HepG2 (cell line): Measurements from ENCODE around the gene GADD45B. TPM values are rescaled to one million over a fixed set of nuclear protein-coding genes. Genes with fewer than 3 reads are reported as not detected.

ENCODE experiments used
- ATAC-seq: fragments of 200-7000 bp; cut with Tn5 transposase; 3 replicates; pipeline ENCODE4 v1.9.1; 2020; ENCODE audit warnings: mild to moderate bottlenecking, moderate library complexity
- BruUV-seq: library from RNA; stranded (reverse); fragments of 400-500 nt; replicated peaks from 2 replicates; lab custom pipeline; 2021; lab: Mats Ljungman, UMichigan
- CTCF ChIA-PET: fragments of 300-600 bp; formaldehyde crosslinking; extraction: SDS; loops from one replicate; lab custom pipeline; 2021; ENCODE audit warnings: low total read pairs, inconsistent platforms, low intra/inter-chr PET ratio; lab: Yijun Ruan, JAX
- POLR2A ChIA-PET: fragments of 350-600 bp; sonication (Branson Sonifier 250); formaldehyde crosslinking; loops from one replicate; lab custom pipeline; 2020; ENCODE audit warnings: antibody characterized with exemption, inconsistent platforms; lab: Yijun Ruan, JAX
- DNase-seq: peaks from one replicate; pipeline ENCODE4 v3.0.0-alpha.2; 2015; ENCODE audit warnings: low spot score
- FAIRE-seq: peaks from 3 replicates; lab custom pipeline; 2011; peaks lifted over from hg19 to GRCh38; lab: Jason Lieb, UNC
- H2AFZ ChIP-seq: one replicate; pipeline ENCODE4 v1.6.1; 2011; ENCODE audit warnings: low read length, inconsistent platforms
- H3K27ac ChIP-seq: fragments of 300-600 bp; 3 replicates; pipeline ENCODE4 v1.8.0; 2011; ENCODE audit warnings: mixed run types, mild to moderate bottlenecking, mixed read lengths, low read length, inconsistent platforms; ENCODE audit not compliant: insufficient read depth; ENCODE audit errors: extremely low read length
- H3K27me3 ChIP-seq, 2 experiments: fragments of 200-600 bp in 1 of 2; 2 replicates in 1 of 2; 3 replicates in 1 of 2; pipeline versions ENCODE4 v1.6.0 to v1.8.0; 2011; ENCODE audit warnings: low read length in 2 of 2, mild to moderate bottlenecking in 2 of 2, moderate library complexity in 2 of 2, inconsistent platforms in 1 of 2; ENCODE audit not compliant: insufficient read depth in 2 of 2, control insufficient read depth in 1 of 2
- H3K36me3 ChIP-seq, 2 experiments: fragments of 200-600 bp in 1 of 2; replicated peaks in 1 of 2; 2 replicates in 1 of 2; 3 replicates in 1 of 2; pipeline versions ENCODE4 v1.5.1 to v1.8.0; 2011; ENCODE audit warnings: low read length in 2 of 2, inconsistent platforms in 1 of 2; ENCODE audit not compliant: insufficient read depth in 2 of 2, control insufficient read depth in 1 of 2
- H3K4me1 ChIP-seq: 2 replicates; pipeline ENCODE4 v1.5.1; 2012; ENCODE audit warnings: low read length, inconsistent platforms; ENCODE audit not compliant: insufficient read depth
- H3K4me2 ChIP-seq: 2 replicates; pipeline ENCODE4 v1.6.0; 2011; ENCODE audit warnings: low read depth, low read length, inconsistent platforms
- H3K4me3 ChIP-seq, 3 experiments: fragments of 200-600 bp in 1 of 3; sonication (generic), shearing (Covaris generic) in 1 of 3; replicated peaks in 1 of 3; 2 replicates each; pipeline ENCODE4 v1.5.1; 2011 to 2016; ENCODE audit warnings: low read length in 3 of 3, inconsistent platforms in 2 of 3, low read depth in 2 of 3, mild to moderate bottlenecking in 2 of 3, control low read depth in 1 of 3, mixed read lengths in 1 of 3; ENCODE audit not compliant: insufficient read depth in 1 of 3
- H3K79me2 ChIP-seq: one replicate; pipeline ENCODE4 v1.6.1; 2011; ENCODE audit warnings: low read length, inconsistent platforms; ENCODE audit not compliant: insufficient read depth
- H3K9ac ChIP-seq: 2 replicates; pipeline ENCODE4 v1.6.0; 2011; ENCODE audit warnings: mild to moderate bottlenecking, low read depth, low read length, inconsistent platforms; ENCODE audit not compliant: insufficient read depth
- H3K9me3 ChIP-seq: 2 replicates; pipeline ENCODE4 v1.5.1; 2012; ENCODE audit warnings: mild to moderate bottlenecking, low read length
- H4K20me1 ChIP-seq: 2 replicates; pipeline ENCODE4 v1.6.0; 2011; ENCODE audit warnings: inconsistent platforms, mild to moderate bottlenecking, low read length, moderate library complexity; ENCODE audit not compliant: insufficient read depth
- ATF2 ChIP-seq: sonication (generic); formaldehyde crosslinking; IDR thresholded peaks from 2 replicates; pipeline ENCODE4 v1.4.0; 2020; ENCODE audit warnings: missing genetic modification reagents
- ATF3 ChIP-seq: sonication (generic); formaldehyde crosslinking; IDR thresholded peaks from 2 replicates; pipeline ENCODE4 v1.4.0; 2020; ENCODE audit warnings: missing genetic modification reagents
- CBFB ChIP-seq: sonication (generic); formaldehyde crosslinking; IDR thresholded peaks from 2 replicates; pipeline ENCODE4 v1.4.0; 2020; ENCODE audit warnings: missing genetic modification reagents
- CBX5 ChIP-seq: sonication (generic); formaldehyde crosslinking; IDR thresholded peaks from 2 replicates; pipeline ENCODE4 v1.4.0; 2020; ENCODE audit warnings: missing genetic modification reagents, borderline replicate concordance
- HOXA5 ChIP-seq: sonication (generic); formaldehyde crosslinking; IDR thresholded peaks from 2 replicates; pipeline ENCODE4 v1.4.0; 2020; ENCODE audit warnings: missing genetic modification reagents
- MTERF4 ChIP-seq: sonication (generic); formaldehyde crosslinking; IDR thresholded peaks from 2 replicates; pipeline ENCODE4 v1.8.0; 2023; ENCODE audit warnings: mild to moderate bottlenecking, missing genetic modification reagents
- NBN ChIP-seq: fragments of 450-650 bp; conservative IDR thresholded peaks from 2 replicates; pipeline ENCODE4 v1.6.1; 2017
- NFE2L1 ChIP-seq: sonication (generic); formaldehyde crosslinking; IDR thresholded peaks from 2 replicates; pipeline ENCODE4 v1.4.0; 2020; ENCODE audit warnings: missing genetic modification reagents, mild to moderate bottlenecking, borderline replicate concordance
- NR0B2 ChIP-seq: sonication (generic); formaldehyde crosslinking; IDR thresholded peaks from 2 replicates; pipeline ENCODE4 v1.4.0; 2020; ENCODE audit warnings: mild to moderate bottlenecking, missing genetic modification reagents
- NR2C2 ChIP-seq: sonication (generic); formaldehyde crosslinking; IDR thresholded peaks from 2 replicates; pipeline ENCODE4 v1.4.0; 2020; ENCODE audit warnings: missing genetic modification reagents, mild to moderate bottlenecking, moderate library complexity, borderline replicate concordance
- PAX8 ChIP-seq: sonication (generic); formaldehyde crosslinking; IDR thresholded peaks from 2 replicates; pipeline ENCODE4 v1.8.0; 2022; ENCODE audit warnings: mild to moderate bottlenecking, missing genetic modification reagents, borderline replicate concordance
- RNF2 ChIP-seq: fragments of 450-650 bp; conservative IDR thresholded peaks from 2 replicates; pipeline ENCODE4 v1.6.1; 2016; ENCODE audit warnings: low read depth
- SOX5 ChIP-seq: IDR thresholded peaks from 2 replicates; pipeline ENCODE4 v1.6.1; 2016; ENCODE audit warnings: borderline replicate concordance
- SSRP1 ChIP-seq: IDR thresholded peaks from 2 replicates; pipeline ENCODE4 v1.6.1; 2016; ENCODE audit warnings: control low read depth
- YEATS4 ChIP-seq: sonication (generic); formaldehyde crosslinking; IDR thresholded peaks from 2 replicates; pipeline ENCODE4 v1.4.0; 2020; ENCODE audit warnings: missing genetic modification reagents, borderline replicate concordance
- ZNF234 ChIP-seq: sonication (generic); formaldehyde crosslinking; conservative IDR thresholded peaks from 2 replicates; pipeline ENCODE4 v1.5.1; 2020; ENCODE audit warnings: mild to moderate bottlenecking, missing genetic modification reagents
- ZNF414 ChIP-seq: sonication (generic); formaldehyde crosslinking; IDR thresholded peaks from 2 replicates; pipeline ENCODE4 v1.5.0; 2020; ENCODE audit warnings: missing genetic modification reagents
- ZNF614 ChIP-seq: IDR thresholded peaks from 2 replicates; pipeline ENCODE4 v1.6.1; 2018; ENCODE audit warnings: missing biosample characterization, missing genetic modification reagents, inconsistent platforms, borderline replicate concordance
- ZNF7 ChIP-seq: IDR thresholded peaks from 2 replicates; pipeline ENCODE4 v1.6.1; 2016; ENCODE audit warnings: missing biosample characterization, missing genetic modification reagents
- ZNF724P ChIP-seq: sonication (generic); formaldehyde crosslinking; IDR thresholded peaks from 2 replicates; pipeline ENCODE4 v1.8.0; 2022; ENCODE audit warnings: missing genetic modification reagents, borderline replicate concordance
- WGBS: methylation state at CpG from one replicate; pipeline ENCODE4 v1.1.6; 2017; ENCODE audit warnings: low lambda C conversion rate; 5-methylcytosine and 5-hydroxymethylcytosine counted together
- in situ Hi-C: cut with HindIII; loops from 2 replicates; pipeline ENCODE4 v1.10.0; 2017; ENCODE audit warnings: low pct_unique_long_range_greater_than_20kb; ENCODE audit not compliant: extremely low pct_ligation_motif_present
- intact Hi-C: fragments of 100-400 bp; cut with micrococcal nuclease; formaldehyde crosslinking; loops from one replicate; pipeline ENCODE4 v1.10.0; 2022; ENCODE audit not compliant: unreplicated experiment
- polyA plus RNA-seq, 8 experiments: library from polyadenylated mRNA; depleted of rRNA in 3 of 8; stranded (reverse) in 7 of 8; unstranded in 1 of 8; fragments of >200 nt; fragmentation: Illumina TruSeq in 4 of 8; extraction: Trizol in 4 of 8; gene quantifications; 2 replicates each; pipeline versions ENCODE4 v1.2.1 to v1.2.3, GENCODE V29; 2011 to 2016; ENCODE audit warnings: low read depth in 4 of 8, missing spikeins in 1 of 8, mixed read lengths in 1 of 8; ENCODE audit not compliant: insufficient read depth in 1 of 8
- total RNA-seq, 5 experiments: library from RNA; depleted of rRNA; stranded (reverse); fragments of >200 nt; fragmentation: Illumina TruSeq; extraction: Trizol; gene quantifications; 2 replicates each; pipeline ENCODE4 v1.2.3, GENCODE V29; 2016; ENCODE audit warnings: low read depth in 1 of 5

Gene GADD45B
- total and polyA plus RNA-seq, 2 of the 13 experiments (the other 11 are each of a cell fraction or from before 2014, with no cell fraction given) = 4.6 to 34.1 TPM

GRCh38 chr19:2484178-2484937 lies 8.4 kb downstream of the GADD45B start:
- no peaks in the 10 kb centered on the region for H3K9me3 ChIP-seq
- TF ChIP-seq SSRP1 (CRISPR knock-in tag) (no peak), RNF2 (no peak), ZNF614 (no peak), ATF3 (no peak), ZNF724P (CRISPR knock-in tag) (no peak), ZNF7 (CRISPR knock-in tag) (no peak), CBX5 (CRISPR knock-in tag) (no peak), ATF2 (CRISPR knock-in tag) (no peak), ZNF414 (CRISPR knock-in tag) (no peak), NR2C2 (CRISPR knock-in tag) (no peak), NR0B2 (CRISPR knock-in tag) (no peak), NBN (no peak), NFE2L1 (CRISPR knock-in tag) (no peak), HOXA5 (CRISPR knock-in tag) (no peak), PAX8 (CRISPR knock-in tag) (no peak), YEATS4 (CRISPR knock-in tag) (no peak), SOX5 (no peak), CBFB (CRISPR knock-in tag) (no peak), MTERF4 (CRISPR knock-in tag) (no peak), ZNF234 (no peak)
- FAIRE-seq (no peak), ATAC-seq (no peak), DNase-seq (no peak)
- H3K4me3 ChIP-seq = no peak overlapping the region
- ChIA-PET POLR2A (interaction anchor here (1.2 kb wide), 1 partner anchor 9 kb away, joined by 7 read pairs; the partner anchor contains the start of gene GADD45B), CTCF (no interaction called here)
- H3K4me2 ChIP-seq = no peak overlapping the region
- intact Hi-C loops = no loop called here
- WGBS = 29% methylated on average over 13 of the region's 13 CpGs
- peaks cover 14% of the 10 kb centered on the region for H3K4me1 ChIP-seq
- in situ Hi-C loops = no loop called here
- BruUV-seq = no TSS peak
- H3K27me3 ChIP-seq = peaks cover 0 to 17% of the 10 kb centered on the region in 2 experiments; a peak in 4 of 5 replicates
- no peaks in the 10 kb centered on the region for H3K36me3 ChIP-seq
- H2AFZ ChIP-seq = no peak overlapping the region
- H3K79me2 ChIP-seq = no peaks in the 10 kb centered on the region
- H3K9ac ChIP-seq = no peak overlapping the region
- no peak overlapping the region for H3K27ac ChIP-seq
- H4K20me1 ChIP-seq = no peaks in the 10 kb centered on the region
